Cardiac fibroblast (primary cell): ENCODE measurements around the gene AVPR2.

Source experiments
- DNase-seq, 2 donors: peaks; one replicate each; pipeline versions ENCODE4 v3.0.0 to v3.0.0-alpha.2; 2010; ENCODE audit warnings: low read depth in 2 of 2
- H3K4me3 ChIP-seq, 2 donors: replicated peaks in 1 of 2; 1 replicate in 1 of 2; 2 replicates in 1 of 2; pipeline ENCODE4 v1.5.1; 2011; ENCODE audit warnings: low read depth in 2 of 2, low read length in 2 of 2, mild to moderate bottlenecking in 2 of 2, moderate library complexity in 1 of 2
- TF ChIP-seq, protein P1 (sequence below): IDR thresholded peaks from one replicate; pipeline ENCODE4 v1.5.1; 2011; ENCODE audit warnings: low read depth, mild to moderate bottlenecking, low read length, inconsistent platforms

AVPR2 gene

DNA sequence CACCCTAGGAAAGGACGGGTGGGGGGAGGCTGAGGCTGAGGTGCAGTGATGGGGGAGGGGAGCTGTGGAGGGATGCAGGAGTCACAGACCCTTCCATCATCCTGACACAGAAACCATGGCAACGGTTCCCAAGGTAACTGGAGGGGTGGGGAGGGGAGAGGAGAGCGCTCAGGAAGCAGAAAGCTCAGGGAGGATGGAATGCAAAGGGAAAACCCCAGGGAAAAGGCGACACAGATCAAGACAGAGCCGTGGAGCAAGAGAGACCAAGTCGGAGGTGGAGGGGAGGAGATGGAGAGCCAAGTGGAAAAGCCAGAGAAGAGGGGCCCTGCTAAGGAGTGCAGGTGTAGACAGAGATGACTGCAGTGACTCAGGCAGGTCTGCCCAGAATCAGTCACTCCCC, 33.0 kb upstream of the AVPR2 start:
- TF ChIP-seq, protein P1, sequence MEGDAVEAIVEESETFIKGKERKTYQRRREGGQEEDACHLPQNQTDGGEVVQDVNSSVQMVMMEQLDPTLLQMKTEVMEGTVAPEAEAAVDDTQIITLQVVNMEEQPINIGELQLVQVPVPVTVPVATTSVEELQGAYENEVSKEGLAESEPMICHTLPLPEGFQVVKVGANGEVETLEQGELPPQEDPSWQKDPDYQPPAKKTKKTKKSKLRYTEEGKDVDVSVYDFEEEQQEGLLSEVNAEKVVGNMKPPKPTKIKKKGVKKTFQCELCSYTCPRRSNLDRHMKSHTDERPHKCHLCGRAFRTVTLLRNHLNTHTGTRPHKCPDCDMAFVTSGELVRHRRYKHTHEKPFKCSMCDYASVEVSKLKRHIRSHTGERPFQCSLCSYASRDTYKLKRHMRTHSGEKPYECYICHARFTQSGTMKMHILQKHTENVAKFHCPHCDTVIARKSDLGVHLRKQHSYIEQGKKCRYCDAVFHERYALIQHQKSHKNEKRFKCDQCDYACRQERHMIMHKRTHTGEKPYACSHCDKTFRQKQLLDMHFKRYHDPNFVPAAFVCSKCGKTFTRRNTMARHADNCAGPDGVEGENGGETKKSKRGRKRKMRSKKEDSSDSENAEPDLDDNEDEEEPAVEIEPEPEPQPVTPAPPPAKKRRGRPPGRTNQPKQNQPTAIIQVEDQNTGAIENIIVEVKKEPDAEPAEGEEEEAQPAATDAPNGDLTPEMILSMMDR = no peak
- no peak for DNase-seq
- no peak overlapping the region for H3K4me3 ChIP-seq

DNA sequence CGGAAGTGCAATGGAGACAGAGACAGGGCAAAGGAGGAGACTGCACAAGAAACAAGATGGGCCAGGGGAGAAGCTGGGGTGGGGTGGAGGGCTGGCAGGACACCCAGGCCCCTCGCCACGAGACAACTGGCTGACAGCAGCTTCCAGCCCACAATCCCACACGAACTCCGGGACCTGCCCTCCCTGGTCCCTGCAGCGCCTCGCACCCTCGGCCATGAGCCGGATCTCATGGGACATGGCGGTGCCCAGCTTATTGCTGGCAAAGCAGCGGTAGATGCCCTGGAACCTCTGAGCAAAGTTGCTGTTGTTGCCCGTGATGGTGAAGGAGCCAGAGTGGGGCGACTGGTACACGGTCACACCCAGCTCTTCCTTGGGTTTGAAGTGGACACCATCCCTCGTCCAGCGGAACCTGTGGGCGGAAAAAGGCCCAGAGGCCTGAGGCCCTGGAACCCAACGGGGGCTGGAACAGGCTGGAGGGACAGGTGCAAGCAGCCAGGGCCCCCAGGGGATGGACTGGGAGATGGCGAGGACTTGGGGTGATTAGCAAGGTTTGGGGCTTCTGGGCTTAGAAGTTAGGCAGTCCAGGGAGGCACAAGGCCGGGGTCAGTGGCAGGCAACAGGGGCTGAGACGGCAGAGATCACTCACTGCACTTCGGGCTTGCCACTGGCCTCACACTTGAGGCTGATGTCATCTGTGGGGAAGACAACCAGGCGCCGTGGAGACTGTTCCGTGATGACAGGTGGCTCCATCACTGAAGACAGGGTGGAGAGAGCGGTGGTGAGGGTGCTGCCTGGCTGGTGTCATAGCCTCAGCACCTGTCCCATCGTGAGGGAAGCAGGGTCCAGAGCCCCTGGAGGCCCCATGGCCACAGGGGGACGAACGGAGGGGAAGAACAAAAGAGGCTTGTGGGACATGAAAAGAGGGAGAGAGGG, 32.3 kb upstream of the AVPR2 start:
- H3K4me3 ChIP-seq = no peak overlapping the region
- TF ChIP-seq, protein P1 = no peak
- DNase-seq = no peak

DNA sequence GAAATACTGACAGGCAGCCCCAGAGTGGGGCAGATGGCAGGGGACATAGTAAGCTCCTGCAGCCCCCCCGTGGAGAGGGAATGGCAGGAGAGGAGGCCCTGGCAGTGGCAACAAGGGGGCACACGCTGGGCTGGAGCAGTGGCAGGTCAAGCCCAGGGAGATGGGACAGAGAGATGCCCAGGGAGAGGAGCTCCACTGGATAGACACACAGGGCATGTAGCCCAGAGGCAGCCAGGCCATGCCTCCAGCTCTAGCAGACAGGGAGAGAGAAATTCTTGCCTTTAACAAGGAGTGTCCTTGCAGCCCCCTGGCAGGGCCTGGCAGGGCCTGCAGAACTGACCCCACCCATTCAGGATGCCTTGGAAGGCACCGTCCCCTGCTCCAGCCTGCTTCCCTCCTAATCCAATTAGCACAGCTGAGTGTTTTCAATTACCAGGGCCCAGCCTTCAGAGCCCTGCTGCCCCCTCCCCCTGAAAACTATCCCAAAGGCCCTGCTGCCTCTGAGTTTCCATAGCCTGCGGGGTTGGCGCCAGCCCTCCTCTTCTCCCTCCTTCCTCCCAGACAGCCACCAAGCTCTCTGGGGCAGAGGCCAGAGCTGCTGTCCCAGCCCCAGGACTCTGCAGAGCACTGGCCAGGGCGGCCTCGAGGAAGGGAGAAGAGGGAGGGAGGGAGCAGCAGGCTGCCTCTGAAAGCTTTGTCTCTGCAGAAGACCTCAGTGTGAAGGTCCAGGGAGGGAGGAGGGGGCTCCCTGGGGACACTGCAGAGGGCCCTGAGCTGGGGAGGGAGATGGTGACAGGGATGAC, 31.0 kb upstream of the AVPR2 start:
- no peak for DNase-seq
- H3K4me3 ChIP-seq = no peak overlapping the region
- TF ChIP-seq, protein P1 = no peak

DNA sequence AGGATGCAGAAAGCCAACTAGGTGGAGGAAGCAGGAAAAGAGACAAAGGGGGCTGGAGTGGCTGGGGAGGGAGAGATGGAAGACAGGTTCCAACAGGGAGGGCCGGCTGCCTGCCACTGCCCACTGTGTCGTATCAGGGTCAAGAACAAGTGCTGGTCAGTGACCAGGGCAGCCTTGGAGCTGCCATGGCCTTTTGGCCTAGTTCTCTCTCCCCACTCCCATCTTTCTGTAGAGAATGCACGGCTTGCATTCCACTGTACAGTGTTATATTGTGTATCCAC, 30.4 kb upstream of the AVPR2 start:
- DNase-seq = no peak
- H3K4me3 ChIP-seq = no peak overlapping the region
- TF ChIP-seq, protein P1 = no peak

DNA sequence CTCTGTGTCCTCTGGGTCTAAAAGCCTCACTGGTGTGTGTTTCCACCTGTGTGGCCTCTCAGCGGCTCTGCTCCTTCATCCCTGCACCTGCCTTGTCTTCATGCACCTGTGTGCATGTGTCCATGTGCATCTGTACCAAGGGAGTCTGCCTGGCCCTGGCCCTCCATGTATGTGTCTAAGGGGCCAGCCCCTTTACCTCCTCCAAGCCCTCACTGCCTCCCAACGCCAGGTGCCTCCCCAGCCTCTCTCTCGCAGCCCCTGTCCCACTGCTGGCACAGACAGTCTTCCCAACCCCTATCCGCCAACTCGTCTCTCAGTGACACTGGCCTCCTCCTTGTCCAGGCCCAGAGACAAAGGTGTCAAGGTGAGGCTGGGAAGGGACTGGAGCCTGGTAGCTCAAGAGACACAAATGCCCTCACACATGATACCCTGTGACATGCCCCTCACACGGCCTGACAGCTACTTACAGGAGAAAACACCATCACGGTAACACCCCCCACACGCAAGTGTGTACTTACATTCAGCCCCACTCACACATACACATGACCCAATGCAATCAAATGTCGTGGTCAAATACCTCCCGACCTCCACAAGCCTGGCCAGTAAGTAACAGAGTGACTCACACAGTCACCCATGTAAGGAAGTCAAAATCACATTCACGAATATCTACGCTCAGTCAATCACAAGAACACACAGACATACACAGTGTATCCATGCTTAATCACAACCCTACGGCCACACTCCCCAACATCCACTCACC, 29.9 kb upstream of the AVPR2 start:
- TF ChIP-seq, protein P1 = no peak
- peak in 1 of 2 donors; percentile 1 for DNase-seq
- H3K4me3 ChIP-seq = no peak overlapping the region

DNA sequence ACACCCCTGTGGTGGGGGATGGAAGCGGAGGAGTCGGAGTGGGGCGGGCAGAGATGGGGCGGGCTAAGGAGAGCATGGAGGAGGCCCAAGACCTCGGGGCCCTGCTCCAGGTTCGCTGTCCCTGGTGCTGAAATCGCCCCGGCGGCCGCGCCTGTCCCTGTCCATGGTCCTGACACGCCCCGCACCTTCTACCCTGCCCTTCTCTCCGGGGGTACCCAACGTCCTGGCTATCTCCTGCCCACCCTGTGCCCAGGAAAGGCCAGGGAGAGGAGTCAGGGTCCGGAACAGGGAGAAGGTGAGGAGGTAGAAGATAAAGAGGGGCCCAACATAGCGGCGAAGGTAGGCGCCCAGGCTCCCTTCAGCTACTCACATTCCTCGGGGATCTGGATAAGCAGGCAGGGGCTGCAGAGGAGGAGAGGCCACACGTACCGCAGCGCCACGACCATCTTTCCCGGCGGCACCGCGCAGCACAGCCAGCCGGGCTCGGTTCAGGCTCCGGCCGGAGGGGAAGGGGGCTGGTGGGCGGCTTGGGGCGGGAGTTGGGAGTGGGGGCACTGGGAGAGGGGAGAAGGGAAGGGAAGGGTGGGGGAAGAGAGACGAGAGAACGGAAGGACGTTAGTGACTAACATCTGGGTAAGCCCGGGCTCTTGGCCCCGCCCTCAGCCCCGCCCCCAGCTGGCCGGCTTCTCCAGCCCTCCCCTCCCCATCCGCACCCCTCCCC, 28.9 kb upstream of the AVPR2 start:
- DNase-seq = peak; percentile 26 to 44
- TF ChIP-seq, protein P1 = no peak
- H3K4me3 ChIP-seq = no peak overlapping the region
